A673 (cell line): ENCODE measurements around the gene RNF187. TPM values are rescaled to one million over a fixed set of nuclear protein-coding genes. Genes with fewer than 3 reads are reported as not detected.

Experiments used
- BruUV-seq: library from RNA; stranded (reverse); fragments of 400-500 nt; replicated peaks from 2 replicates; lab custom pipeline; 2021; lab: Mats Ljungman, UMichigan
- CTCF ChIA-PET: fragments of 300-600 bp; sonication (Branson Sonifier 250); formaldehyde crosslinking; loops from one replicate; lab custom pipeline; 2022; ENCODE audit warnings: antibody characterized with exemption; lab: Charles Lee
- POLR2A ChIA-PET: fragments of 300-600 bp; sonication (Branson Sonifier 250); formaldehyde crosslinking; loops from one replicate; lab custom pipeline; 2022; ENCODE audit warnings: antibody characterized with exemption; ENCODE audit not compliant: low non-redundant PET; lab: Charles Lee
- DNase-seq: peaks from one replicate; pipeline ENCODE4 v3.0.0-alpha.2; 2015; ENCODE audit warnings: low spot score
- H3K27ac ChIP-seq: fragments of 200-600 bp; sonication (generic); 2 replicates; pipeline ENCODE4 v1.5.1; 2016; ENCODE audit warnings: mixed run types, low read depth, mild to moderate bottlenecking, mixed read lengths, antibody characterized with exemption, low read length; ENCODE audit not compliant: poor library complexity, severe bottlenecking
- H3K27me3 ChIP-seq: fragments of 200-600 bp; sonication (generic); replicated peaks from 2 replicates; pipeline ENCODE4 v1.6.1; 2017; ENCODE audit warnings: mixed run types, low read depth, mild to moderate bottlenecking, mixed read lengths, antibody characterized with exemption, low read length; ENCODE audit not compliant: insufficient read depth, poor library complexity
- H3K36me3 ChIP-seq: fragments of 200-600 bp; sonication (generic); 2 replicates; pipeline ENCODE4 v1.6.1; 2016; ENCODE audit warnings: mixed run types, mild to moderate bottlenecking, mixed read lengths, antibody characterized with exemption, low read length; ENCODE audit not compliant: insufficient read depth, poor library complexity, severe bottlenecking
- H3K4me1 ChIP-seq: fragments of 200-600 bp; sonication (generic); 2 replicates; pipeline ENCODE4 v1.6.1; 2017; ENCODE audit warnings: mixed run types, mild to moderate bottlenecking, mixed read lengths, antibody characterized with exemption, low read length; ENCODE audit not compliant: insufficient read depth, poor library complexity, severe bottlenecking
- H3K4me3 ChIP-seq: fragments of 200-600 bp; sonication (generic); 2 replicates; pipeline ENCODE4 v1.5.1; 2016; ENCODE audit warnings: low read depth, mixed run types, mild to moderate bottlenecking, mixed read lengths, low read length; ENCODE audit not compliant: poor library complexity, severe bottlenecking
- H3K9me3 ChIP-seq: fragments of 200-600 bp; sonication (generic); 2 replicates; pipeline ENCODE4 v1.6.1; 2016; ENCODE audit warnings: mixed run types, low read depth, mild to moderate bottlenecking, mixed read lengths, antibody characterized with exemption, low read length; ENCODE audit not compliant: poor library complexity, severe bottlenecking
- CTCF ChIP-seq: fragments of 300-800, 200-600 bp; sonication (generic); conservative IDR thresholded peaks from 2 replicates; pipeline ENCODE4 v1.5.1; 2017; ENCODE audit warnings: low read depth, mild to moderate bottlenecking, antibody characterized with exemption, low read length, moderate library complexity, mixed read lengths
- EZH2 ChIP-seq: fragments of 200-600 bp; sonication (generic); IDR thresholded peaks from 2 replicates; pipeline ENCODE4 v1.6.1; 2017; ENCODE audit warnings: borderline replicate concordance, low read depth, mild to moderate bottlenecking, mixed read lengths, antibody characterized with exemption, low read length; ENCODE audit not compliant: poor library complexity, severe bottlenecking
- intact Hi-C: fragments of 100-400 bp; cut with micrococcal nuclease; formaldehyde crosslinking; loops from one replicate; pipeline ENCODE4 v1.10.0; 2022; ENCODE audit not compliant: unreplicated experiment
- total RNA-seq: library from RNA; stranded (reverse); gene quantifications from 2 replicates; pipeline ENCODE4 v1.2.3, GENCODE V29; 2021

The RNF187 gene
- total RNA-seq, 1 experiment from 2014 or later, result 146 TPM

- POLR2A ChIA-PET, result no interaction called here
- H3K4me3 ChIP-seq, result no peak overlapping the region
- intact Hi-C loops, result no loop called here
- TF ChIP-seq EZH2, result no peak
- TF ChIP-seq CTCF, result no peak
- H3K9me3 ChIP-seq, result no peaks in the 10 kb centered on the region
- no peaks in the 10 kb centered on the region for H3K36me3 ChIP-seq
- H3K4me1 ChIP-seq, result no peaks in the 10 kb centered on the region
- BruUV-seq, result no TSS peak
- no peak overlapping the region for H3K27ac ChIP-seq
- no peak for DNase-seq
- H3K27me3 ChIP-seq, result no peaks in the 10 kb centered on the region
- CTCF ChIA-PET, result no interaction called here
Observed at GRCh38 chr1:228540161-228540917, 53.2 kb downstream of the RNF187 start.

- no TSS peak for BruUV-seq
- ChIA-PET POLR2A (no interaction called here), CTCF (no interaction called here)
- DNase-seq, result no peak
- intact Hi-C loops, result no loop called here
- Histone ChIP-seq H3K4me3 (no peak overlapping the region), H3K27me3 (no peaks in the 10 kb centered on the region), H3K36me3 (no peaks in the 10 kb centered on the region), H3K4me1 (no peaks in the 10 kb centered on the region), H3K27ac (no peak overlapping the region), H3K9me3 (no peaks in the 10 kb centered on the region)
- TF ChIP-seq EZH2 (no peak), CTCF (no peak)
Observed at GRCh38 chr1:228541725-228542124, 54.5 kb downstream of the RNF187 start.

GRCh38 chr1:228542376-228542775, 55.2 kb downstream of the RNF187 start:
- H3K4me3 ChIP-seq, result no peak overlapping the region
- no peaks in the 10 kb centered on the region for H3K9me3 ChIP-seq
- no peaks in the 10 kb centered on the region for H3K27me3 ChIP-seq
- H3K4me1 ChIP-seq, result no peaks in the 10 kb centered on the region
- CTCF ChIA-PET, result no interaction called here
- POLR2A ChIA-PET, result no interaction called here
- no peaks in the 10 kb centered on the region for H3K36me3 ChIP-seq
- DNase-seq, result no peak
- BruUV-seq, result no TSS peak
- H3K27ac ChIP-seq, result no peak overlapping the region
- intact Hi-C loops, result no loop called here
- TF ChIP-seq CTCF, result no peak
- TF ChIP-seq EZH2, result no peak
